Testis (tissue), 2 donors: ENCODE data around the gene TEX13A.

Experiments used
- CTCF ChIP-seq, 3 experiments: fragments of 450-650 bp in 2 of 3; fragments of 200-600 bp in 1 of 3; sonication (generic) in 1 of 3; IDR thresholded peaks; one replicate each; pipeline ENCODE4 v1.5.1; 2016 to 2019; ENCODE audit warnings: antibody characterized with exemption in 3 of 3, mild to moderate bottlenecking in 2 of 3, moderate library complexity in 1 of 3
- POLR2A ChIP-seq: fragments of 450-650 bp; IDR thresholded peaks from one replicate; pipeline ENCODE4 v1.6.1; 2017; ENCODE audit warnings: antibody characterized with exemption, mild to moderate bottlenecking, moderate library complexity

- no peak for TF ChIP-seq CTCF (IDR thresholded peaks at IDR 0.05)
- no peak for TF ChIP-seq POLR2A
Observed at GRCh38 chrX:105226499-105226898, 6.0 kb upstream of the TEX13A start.
